GM21528 (cell line): ENCODE data around the gene EMP3.
"Not testable (repeated sequence)": the region's sequence is repeated elsewhere in the genome, so short reads cannot be mapped to it uniquely, and the experiment has no call there.

Experiments
- ATAC-seq: cut with Tn5 transposase; IDR thresholded peaks from one replicate; pipeline ENCODE4 v1.9.1; 2021; ENCODE audit warnings: mild to moderate bottlenecking, moderate library complexity; ENCODE audit not compliant: unreplicated experiment, low FRiP score

Gene EMP3

GRCh38 chr19:48315712-48316111 lies 9.6 kb upstream of the EMP3 start:
- ATAC-seq: no peak

- ATAC-seq: not testable (repeated sequence)
These were observed 7.7 kb upstream of the EMP3 start for GRCh38 chr19:48317708-48317960.

- ATAC-seq: no peak
These were observed 6.9 kb upstream of the EMP3 start for GRCh38 chr19:48318286-48318987.

GRCh38 chr19:48319647-48320541 lies 5.5 kb upstream of the EMP3 start:
- ATAC-seq: no peak

- ATAC-seq: no peak
These were observed 4.1 kb upstream of the EMP3 start for GRCh38 chr19:48321372-48321621.

GRCh38 chr19:48321622-48322591 lies 3.4 kb upstream of the EMP3 start:
- ATAC-seq: peak; percentile 64

GRCh38 chr19:48329167-48329891 lies 4.0 kb downstream of the EMP3 start:
- ATAC-seq: no peak

- no peak for ATAC-seq
These were observed 4.8 kb downstream of the EMP3 start for GRCh38 chr19:48330012-48330681.

GRCh38 chr19:48332351-48332661 lies 7.0 kb downstream of the EMP3 start:
- ATAC-seq: no peak

GRCh38 chr19:48332662-48333466 lies 7.5 kb downstream of the EMP3 start:
- ATAC-seq: peak; percentile 60

GRCh38 chr19:48333467-48334384 lies 8.4 kb downstream of the EMP3 start:
- ATAC-seq: peak; percentile 44

GRCh38 chr19:48338253-48338755 lies 13.0 kb downstream of the EMP3 start:
- ATAC-seq: no peak

GRCh38 chr19:48338802-48339503 lies 13.6 kb downstream of the EMP3 start:
- ATAC-seq: no peak

GRCh38 chr19:48340995-48341394 lies 15.6 kb downstream of the EMP3 start:
- no peak for ATAC-seq

- ATAC-seq: no peak
These were observed 16.4 kb downstream of the EMP3 start for GRCh38 chr19:48341515-48342413.

GRCh38 chr19:48342414-48342738 lies 17.0 kb downstream of the EMP3 start:
- ATAC-seq: no peak
